Temporal lobe (tissue), 1 donor: ENCODE data around the gene CCDC175. TPM values are rescaled to one million over a fixed set of nuclear protein-coding genes. Genes with fewer than 3 reads are reported as not detected.

Source experiments
- total RNA-seq: library from RNA; depleted of rRNA; stranded (reverse); fragments of >200 nt; gene quantifications from one replicate; pipeline ENCODE4 v1.2.3, GENCODE V29; 2014

Gene CCDC175
- total RNA-seq, 1 donor from 2014 or later: 2.0 TPM

Other genes starting within 250 kb of the CCDC175 start
- 6.4 TPM for gene GPR135, start 111.4 kb downstream of the CCDC175 start, total RNA-seq
- gene L3HYPDH, start 92.4 kb downstream of the CCDC175 start, total RNA-seq: 20.2 TPM
- 42.0 TPM for gene JKAMP, start 92.3 kb downstream of the CCDC175 start, total RNA-seq